ENCODE data around the gene MEX3C. TPM values are rescaled to one million over a fixed set of nuclear protein-coding genes. Genes with fewer than 3 reads are reported as not detected.
A peak's percentile ranks its signal among the peaks of the same experiment; 100 is the strongest.

The MEX3C gene
- total and polyA plus RNA-seq, 2 donors (not counting 1 experiment from before 2014, with no cell fraction given) = 39.8 to 41.8 TPM

DNA sequence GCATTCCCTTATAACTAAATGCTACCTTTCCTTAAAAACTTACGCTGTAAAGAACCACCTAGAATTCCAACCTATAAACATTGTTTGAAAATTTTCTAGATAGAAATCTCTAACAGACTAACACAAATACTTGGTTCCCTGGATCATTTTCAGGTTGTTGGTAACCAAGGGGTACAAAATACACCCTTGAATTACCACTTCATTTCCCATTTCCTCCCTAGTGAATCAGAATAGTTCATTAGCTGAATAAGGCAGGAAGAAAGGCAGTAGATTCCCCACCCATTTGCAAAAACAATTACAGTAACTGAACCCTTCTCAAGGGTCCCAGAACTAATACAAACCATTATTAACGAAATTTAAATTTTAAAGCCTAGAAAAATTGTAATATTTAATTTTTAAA, 5.5 kb downstream of the MEX3C start:
- Histone ChIP-seq H4K20me1 (ENCODE audit: control insufficient read depth, extremely low read depth, insufficient read depth, low read length) (peaks cover 3% of the 10 kb centered on the region), H3K4me2 (ENCODE audit: extremely low read depth, insufficient read depth, low read length) (no peak overlapping the region), H3K4me3 (replicated peaks in 1 of 4; ENCODE audit: control extremely low read depth in 1 of 4, insufficient read depth in 1 of 4, low read depth in 3 of 4, low read length in 4 of 4) (no peak overlapping the region), H2AFZ (ENCODE audit: low read length) (no peak overlapping the region), H3K27me3 (ENCODE audit: control insufficient read depth, insufficient read depth, low read length) (no peaks in the 10 kb centered on the region), H3K9ac (ENCODE audit: insufficient read depth, low read length) (no peak overlapping the region), H3K27ac (ENCODE audit: insufficient read depth, low read length) (no peak overlapping the region), H3K9me3 (ENCODE audit: control insufficient read depth, insufficient read depth, low read depth, low read length) (no peaks in the 10 kb centered on the region), H3K36me3 (ENCODE audit: control insufficient read depth, insufficient read depth, low read length) (no peaks in the 10 kb centered on the region), H3K79me2 (ENCODE audit: control insufficient read depth, insufficient read depth, low read length) (peaks cover 88% of the 10 kb centered on the region), H3K4me1 (ENCODE audit: control insufficient read depth, extremely low read depth, insufficient read depth, low read length) (peaks cover 2% of the 10 kb centered on the region)
- TF ChIP-seq CTCF (conservative IDR thresholded peaks at IDR 0.05 in 1 of 2, IDR thresholded peaks at IDR 0.05 in 1 of 2; ENCODE audit: low read depth in 1 of 2, low read length in 2 of 2) (no peak), EZH2 (IDR thresholded peaks at IDR 0.05; ENCODE audit: low read length, missing control alignments) (no peak)
- DNase-seq (ENCODE audit: low read depth in 2 of 2) = no peak

GRCh38 chr18:51191128-51191717, 6.3 kb downstream of the MEX3C start:
- H4K20me1 ChIP-seq (ENCODE audit: control insufficient read depth, extremely low read depth, insufficient read depth, low read length) = peaks cover 3% of the 10 kb centered on the region
- H3K9ac ChIP-seq (ENCODE audit: insufficient read depth, low read length) = no peak overlapping the region
- H3K27ac ChIP-seq (ENCODE audit: insufficient read depth, low read length) = no peak overlapping the region
- no peaks in the 10 kb centered on the region for H3K36me3 ChIP-seq (ENCODE audit: control insufficient read depth, insufficient read depth, low read length)
- H3K9me3 ChIP-seq (ENCODE audit: control insufficient read depth, insufficient read depth, low read depth, low read length) = no peaks in the 10 kb centered on the region
- no peak overlapping the region for H2AFZ ChIP-seq (ENCODE audit: low read length)
- H3K4me1 ChIP-seq (ENCODE audit: control insufficient read depth, extremely low read depth, insufficient read depth, low read length) = peaks cover 2% of the 10 kb centered on the region
- DNase-seq (ENCODE audit: low read depth in 2 of 2) = peak in 1 of 2 donors; percentile 27
- no peak overlapping the region for H3K4me3 ChIP-seq (replicated peaks in 1 of 4; ENCODE audit: control extremely low read depth in 1 of 4, insufficient read depth in 1 of 4, low read depth in 3 of 4, low read length in 4 of 4)
- H3K79me2 ChIP-seq (ENCODE audit: control insufficient read depth, insufficient read depth, low read length) = peaks cover 91% of the 10 kb centered on the region
- no peak overlapping the region for H3K4me2 ChIP-seq (ENCODE audit: extremely low read depth, insufficient read depth, low read length)
- TF ChIP-seq EZH2 (IDR thresholded peaks at IDR 0.05; ENCODE audit: low read length, missing control alignments) (no peak), CTCF (conservative IDR thresholded peaks at IDR 0.05 in 1 of 2, IDR thresholded peaks at IDR 0.05 in 1 of 2; ENCODE audit: low read depth in 1 of 2, low read length in 2 of 2) (no peak)
- no peaks in the 10 kb centered on the region for H3K27me3 ChIP-seq (ENCODE audit: control insufficient read depth, insufficient read depth, low read length)

- no peak for DNase-seq (ENCODE audit: low read depth in 2 of 2)
- Histone ChIP-seq H3K4me2 (ENCODE audit: extremely low read depth, insufficient read depth, low read length) (no peak overlapping the region), H3K9ac (ENCODE audit: insufficient read depth, low read length) (no peak overlapping the region), H3K27me3 (ENCODE audit: control insufficient read depth, insufficient read depth, low read length) (no peaks in the 10 kb centered on the region), H3K4me1 (ENCODE audit: control insufficient read depth, extremely low read depth, insufficient read depth, low read length) (peaks cover 2% of the 10 kb centered on the region), H3K79me2 (ENCODE audit: control insufficient read depth, insufficient read depth, low read length) (peaks cover 89% of the 10 kb centered on the region), H2AFZ (ENCODE audit: low read length) (no peak overlapping the region), H3K36me3 (ENCODE audit: control insufficient read depth, insufficient read depth, low read length) (no peaks in the 10 kb centered on the region), H3K9me3 (ENCODE audit: control insufficient read depth, insufficient read depth, low read depth, low read length) (no peaks in the 10 kb centered on the region), H3K4me3 (replicated peaks in 1 of 4; ENCODE audit: control extremely low read depth in 1 of 4, insufficient read depth in 1 of 4, low read depth in 3 of 4, low read length in 4 of 4) (no peak overlapping the region), H4K20me1 (ENCODE audit: control insufficient read depth, extremely low read depth, insufficient read depth, low read length) (peaks cover 3% of the 10 kb centered on the region), H3K27ac (ENCODE audit: insufficient read depth, low read length) (no peak overlapping the region)
- TF ChIP-seq CTCF (conservative IDR thresholded peaks at IDR 0.05 in 1 of 2, IDR thresholded peaks at IDR 0.05 in 1 of 2; ENCODE audit: low read depth in 1 of 2, low read length in 2 of 2) (no peak), EZH2 (IDR thresholded peaks at IDR 0.05; ENCODE audit: low read length, missing control alignments) (no peak)
Observed at GRCh38 chr18:51190000-51190399, 7.5 kb downstream of the MEX3C start.
